HUES48 (cell line): ENCODE measurements around the gene ZNF524.

Experiments
- H3K27ac ChIP-seq: one replicate; pipeline ENCODE4 v1.7.0; 2013; ENCODE audit warnings: low read depth, low read length, inconsistent platforms
- H3K27me3 ChIP-seq: 2 replicates; pipeline ENCODE4 v1.6.1; 2013; ENCODE audit warnings: mild to moderate bottlenecking, low read length; ENCODE audit not compliant: control insufficient read depth, insufficient read depth
- H3K36me3 ChIP-seq: 2 replicates; pipeline ENCODE4 v1.6.1; 2013; ENCODE audit warnings: low read length; ENCODE audit not compliant: control insufficient read depth, insufficient read depth
- H3K4me1 ChIP-seq: 2 replicates; pipeline ENCODE4 v1.6.1; 2013; ENCODE audit warnings: mild to moderate bottlenecking, low read length; ENCODE audit not compliant: control insufficient read depth, insufficient read depth
- H3K4me3 ChIP-seq: 2 replicates; pipeline ENCODE4 v1.5.1; 2013; ENCODE audit warnings: mild to moderate bottlenecking, low read depth, low read length
- H3K9ac ChIP-seq: 2 replicates; pipeline ENCODE4 v1.6.1; 2013; ENCODE audit warnings: mild to moderate bottlenecking, low read depth, low read length, moderate library complexity
- H3K9me3 ChIP-seq: 2 replicates; pipeline ENCODE4 v1.6.1; 2013; ENCODE audit warnings: low read length; ENCODE audit not compliant: control insufficient read depth, insufficient read depth

The ZNF524 gene

DNA sequence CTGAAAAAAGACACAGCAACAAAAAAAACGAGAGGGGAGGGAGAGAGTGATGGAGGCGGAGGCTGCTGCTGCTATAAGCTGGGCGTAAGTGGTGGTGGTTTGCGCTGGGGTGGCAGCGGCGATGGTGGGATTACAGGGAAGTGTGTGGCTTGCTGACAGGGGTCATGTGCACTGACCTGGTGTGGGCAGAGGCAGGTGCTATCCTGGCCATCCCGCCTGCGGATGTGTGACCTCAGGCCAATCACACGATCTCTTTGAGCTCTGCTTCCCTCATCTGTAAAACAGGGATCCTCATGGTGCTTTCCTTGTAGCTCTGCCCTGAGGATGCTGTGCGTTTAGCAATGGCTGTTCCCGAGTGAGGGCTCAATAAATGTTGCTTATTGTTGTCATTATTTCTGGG lies 37.4 kb downstream of the ZNF524 start:
- H3K27me3 ChIP-seq = no peaks in the 10 kb centered on the region
- H3K4me1 ChIP-seq = peaks cover 9% of the 10 kb centered on the region
- H3K9ac ChIP-seq = no peak overlapping the region

GRCh38 chr19:55638864-55639359 lies 38.8 kb downstream of the ZNF524 start:
- H3K36me3 ChIP-seq = no peaks in the 10 kb centered on the region
- H3K27ac ChIP-seq = no peak overlapping the region
- no peak overlapping the region for H3K4me3 ChIP-seq
- no peaks in the 10 kb centered on the region for H3K27me3 ChIP-seq
- peaks cover 14% of the 10 kb centered on the region for H3K4me1 ChIP-seq
- no peaks in the 10 kb centered on the region for H3K9me3 ChIP-seq
- no peak overlapping the region for H3K9ac ChIP-seq

More for the DNA sequence above, 37.4 kb downstream of the ZNF524 start:
- H3K9me3 ChIP-seq = no peaks in the 10 kb centered on the region
- no peak overlapping the region for H3K27ac ChIP-seq
- H3K4me3 ChIP-seq = no peak overlapping the region
- no peaks in the 10 kb centered on the region for H3K36me3 ChIP-seq

DNA sequence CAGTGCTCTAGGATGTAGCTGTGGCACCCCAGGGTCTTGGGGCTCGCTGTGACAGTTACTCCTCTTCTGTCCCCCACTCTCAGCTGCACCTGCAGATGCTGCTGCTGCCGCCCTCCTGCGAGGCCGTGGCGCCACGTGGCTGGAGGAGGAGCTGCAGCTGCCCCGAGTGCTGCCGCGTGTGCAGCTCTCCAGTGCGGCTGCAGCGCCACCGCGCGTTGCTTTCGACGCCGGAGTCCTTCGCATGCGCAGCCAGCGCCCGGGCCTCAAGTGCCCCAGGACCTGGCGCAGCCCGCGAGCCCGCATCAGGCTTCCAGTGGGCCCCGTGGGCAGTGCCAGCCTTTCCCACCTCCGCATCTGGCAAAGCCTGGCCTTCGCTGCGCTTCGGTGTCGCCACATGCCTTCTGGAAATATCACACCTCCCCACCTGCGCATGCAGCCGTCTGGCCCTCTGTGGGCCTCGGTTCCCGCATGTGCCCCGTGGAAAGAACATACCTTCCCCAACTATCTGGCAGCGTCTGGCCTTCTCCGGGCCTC lies 40.0 kb downstream of the ZNF524 start:
- peaks cover 8% of the 10 kb centered on the region for H3K36me3 ChIP-seq
- peaks cover 14% of the 10 kb centered on the region for H3K4me1 ChIP-seq
- H3K9ac ChIP-seq = no peak overlapping the region
- no peaks in the 10 kb centered on the region for H3K27me3 ChIP-seq
- H3K4me3 ChIP-seq = peak overlapping the region; percentile 76
- H3K9me3 ChIP-seq = no peaks in the 10 kb centered on the region
- peak overlapping the region; percentile 90 for H3K27ac ChIP-seq

DNA sequence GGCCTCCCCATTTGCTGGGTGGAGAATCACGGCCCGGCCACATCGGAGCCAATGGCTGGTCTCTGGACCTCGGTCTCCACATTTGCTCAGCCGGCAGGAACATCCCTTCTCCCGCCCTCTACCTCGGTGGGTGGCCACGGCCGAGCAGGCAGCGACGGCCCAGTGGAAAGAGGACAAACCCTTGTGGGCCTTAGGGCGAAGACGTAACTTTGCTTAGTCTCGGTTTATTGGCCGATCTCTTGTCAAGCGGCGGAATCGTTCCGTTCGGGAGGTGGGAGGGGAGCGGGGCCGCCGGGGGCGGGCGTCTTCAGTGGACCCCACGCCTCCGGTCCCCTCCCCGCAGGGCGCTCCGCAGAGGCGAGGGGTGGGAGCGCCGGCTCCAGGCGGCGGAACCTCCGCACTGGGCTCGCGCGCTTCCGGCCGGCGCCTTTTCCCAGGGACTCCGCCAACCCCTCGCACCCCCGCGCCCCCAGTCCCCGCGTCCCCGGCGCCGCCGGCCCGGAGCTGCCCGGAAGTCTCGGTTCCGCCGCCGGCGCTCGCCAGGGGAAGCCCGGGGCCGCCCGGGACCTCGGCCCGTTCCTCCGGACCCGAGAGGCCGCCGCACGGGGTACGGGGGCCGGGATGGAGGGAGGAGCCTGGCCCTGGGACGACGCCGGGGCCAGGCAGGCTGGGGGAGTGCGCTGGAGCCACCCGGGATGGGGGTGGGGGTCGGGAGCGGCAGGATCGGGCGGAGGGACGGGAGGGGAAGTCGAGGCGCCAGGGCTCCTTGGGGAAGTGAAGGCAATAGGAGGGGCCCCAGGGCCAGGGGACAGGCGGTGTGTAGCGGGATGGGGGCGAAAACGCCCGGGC lies 40.7 kb downstream of the ZNF524 start, which contains the start of gene ZNF580:
Gene ZNF580 (plus strand): TSS at position 426 of the 849 bp plus-strand sequence. CDS start 1,507 bp downstream, outside the sequence.
- Histone ChIP-seq H3K27ac (peak within 1 kb of the TSS; percentile 90), H3K4me1 (peaks cover 11% of the 10 kb centered on the region), H3K36me3 (peaks cover 15% of the 10 kb centered on the region)

GRCh38 chr19:55641426-55642152 lies 41.5 kb downstream of the ZNF524 start:
- Histone ChIP-seq H3K27ac (peak overlapping the region; percentile 90), H3K36me3 (peaks cover 16% of the 10 kb centered on the region), H3K4me1 (peaks cover 8% of the 10 kb centered on the region; the same call in 1 of the 2 replicates), H3K27me3 (no peaks in the 10 kb centered on the region), H3K9ac (peak overlapping the region; percentile 79), H3K4me3 (peak overlapping the region; percentile 76), H3K9me3 (no peaks in the 10 kb centered on the region)

More for the DNA sequence above, 40.7 kb downstream of the ZNF524 start, which contains the start of gene ZNF580:
- Histone ChIP-seq H3K9me3 (no peaks in the 10 kb centered on the region), H3K9ac (peak within 1 kb of the TSS; percentile 79), H3K4me3 (peak within 1 kb of the TSS; percentile 76), H3K27me3 (no peaks in the 10 kb centered on the region)

DNA sequence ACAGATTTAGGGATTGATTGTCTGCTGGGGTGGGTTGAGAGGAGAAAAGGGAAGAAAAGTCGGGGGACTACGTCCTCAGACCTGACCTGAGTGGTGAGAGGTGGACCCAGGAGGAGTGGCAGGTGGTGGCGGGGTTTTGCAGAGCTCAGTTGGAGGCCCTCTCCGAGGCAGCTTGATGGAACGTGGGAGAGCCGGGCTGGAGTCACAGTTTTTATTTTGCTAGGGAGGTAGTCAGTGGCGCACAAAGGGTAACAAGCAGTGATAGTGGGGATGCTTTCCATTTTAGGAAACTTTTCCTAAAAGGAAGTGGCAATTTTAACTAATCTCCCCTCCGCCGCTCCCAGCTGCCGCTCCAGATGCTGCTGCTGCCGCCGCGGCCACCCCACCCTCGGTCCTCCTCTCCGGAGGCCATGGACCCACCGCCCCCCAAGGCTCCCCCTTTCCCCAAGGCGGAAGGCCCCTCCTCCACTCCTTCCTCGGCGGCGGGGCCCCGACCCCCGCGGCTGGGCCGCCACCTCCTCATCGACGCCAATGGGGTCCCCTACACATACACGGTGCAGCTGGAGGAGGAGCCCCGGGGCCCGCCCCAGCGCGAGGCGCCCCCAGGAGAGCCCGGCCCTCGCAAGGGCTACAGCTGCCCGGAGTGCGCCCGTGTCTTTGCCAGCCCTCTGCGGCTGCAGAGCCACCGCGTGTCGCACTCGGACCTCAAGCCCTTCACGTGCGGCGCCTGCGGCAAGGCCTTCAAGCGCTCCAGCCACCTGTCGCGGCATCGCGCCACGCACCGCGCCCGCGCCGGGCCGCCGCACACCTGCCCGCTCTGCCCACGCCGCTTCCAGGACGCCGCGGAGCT lies 42.3 kb downstream of the ZNF524 start:
- Histone ChIP-seq H3K9me3 (no peaks in the 10 kb centered on the region), H3K27me3 (no peaks in the 10 kb centered on the region), H3K9ac (peak overlapping the region; percentile 73), H3K4me3 (peak overlapping the region; percentile 76), H3K36me3 (peaks cover 16% of the 10 kb centered on the region), H3K27ac (peak overlapping the region; percentile 90), H3K4me1 (peaks cover 14% of the 10 kb centered on the region)

DNA sequence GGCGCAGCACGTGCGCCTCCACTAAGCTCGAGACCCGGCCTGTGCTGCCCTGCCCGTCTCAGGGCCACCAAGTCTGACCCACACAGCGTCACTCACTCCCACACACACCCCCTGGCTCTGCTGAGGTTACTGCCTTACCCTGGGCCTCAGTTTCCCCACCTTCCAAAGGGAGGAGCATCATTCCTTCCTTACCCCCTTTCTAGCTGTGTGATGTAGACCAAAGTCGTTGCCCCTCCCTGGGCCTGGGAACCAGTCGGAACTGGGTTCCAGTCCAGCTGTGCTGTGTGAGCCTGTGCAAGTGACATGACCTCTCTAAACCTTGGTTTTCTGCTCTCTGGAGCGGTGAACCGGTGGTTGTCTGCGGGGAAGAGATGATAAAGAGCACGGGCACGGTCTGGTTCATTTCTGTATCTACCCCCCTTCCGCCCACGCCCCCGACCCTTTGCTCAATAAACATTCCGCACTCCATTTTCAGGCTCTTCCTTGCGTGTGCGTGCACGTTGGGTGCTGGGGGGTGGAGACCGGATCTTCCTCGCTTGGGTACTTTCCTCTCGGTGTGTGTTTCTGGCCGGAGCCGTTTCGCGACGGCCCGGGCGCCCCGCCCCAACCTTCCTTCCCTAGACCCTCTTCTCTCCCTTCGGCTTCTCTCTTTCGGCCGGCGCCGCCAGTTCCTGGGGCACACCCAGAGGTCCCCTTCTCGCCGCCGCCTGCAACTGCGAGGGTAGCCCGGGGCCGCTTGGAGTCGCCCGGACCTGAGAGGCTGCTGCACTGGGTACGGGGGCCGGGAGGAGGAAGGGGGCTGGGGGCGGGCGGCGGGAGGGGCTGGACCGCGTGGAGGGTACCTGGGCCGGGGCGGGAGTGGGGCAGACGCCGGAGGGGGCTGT lies 43.2 kb downstream of the ZNF524 start, which contains the start of gene ZNF581:
Gene ZNF581 (plus strand): TSS at position 647 of the 884 bp plus-strand sequence. CDS start 923 bp downstream, outside the sequence.
- Histone ChIP-seq H3K27ac (peak within 1 kb of the TSS; percentile 72), H3K27me3 (no peaks in the 10 kb centered on the region), H3K4me1 (peaks cover 16% of the 10 kb centered on the region), H3K9me3 (no peaks in the 10 kb centered on the region), H3K36me3 (peaks cover 16% of the 10 kb centered on the region), H3K9ac (peak within 1 kb of the TSS; percentile 73), H3K4me3 (peak within 1 kb of the TSS; percentile 76)

GRCh38 chr19:55643887-55644176 lies 43.7 kb downstream of the ZNF524 start:
- H3K36me3 ChIP-seq = peaks cover 16% of the 10 kb centered on the region
- no peaks in the 10 kb centered on the region for H3K9me3 ChIP-seq
- peaks cover 16% of the 10 kb centered on the region for H3K4me1 ChIP-seq
- H3K4me3 ChIP-seq = peak overlapping the region; percentile 76
- H3K27ac ChIP-seq = peak overlapping the region; percentile 72
- peak overlapping the region; percentile 73 for H3K9ac ChIP-seq
- H3K27me3 ChIP-seq = no peaks in the 10 kb centered on the region

DNA sequence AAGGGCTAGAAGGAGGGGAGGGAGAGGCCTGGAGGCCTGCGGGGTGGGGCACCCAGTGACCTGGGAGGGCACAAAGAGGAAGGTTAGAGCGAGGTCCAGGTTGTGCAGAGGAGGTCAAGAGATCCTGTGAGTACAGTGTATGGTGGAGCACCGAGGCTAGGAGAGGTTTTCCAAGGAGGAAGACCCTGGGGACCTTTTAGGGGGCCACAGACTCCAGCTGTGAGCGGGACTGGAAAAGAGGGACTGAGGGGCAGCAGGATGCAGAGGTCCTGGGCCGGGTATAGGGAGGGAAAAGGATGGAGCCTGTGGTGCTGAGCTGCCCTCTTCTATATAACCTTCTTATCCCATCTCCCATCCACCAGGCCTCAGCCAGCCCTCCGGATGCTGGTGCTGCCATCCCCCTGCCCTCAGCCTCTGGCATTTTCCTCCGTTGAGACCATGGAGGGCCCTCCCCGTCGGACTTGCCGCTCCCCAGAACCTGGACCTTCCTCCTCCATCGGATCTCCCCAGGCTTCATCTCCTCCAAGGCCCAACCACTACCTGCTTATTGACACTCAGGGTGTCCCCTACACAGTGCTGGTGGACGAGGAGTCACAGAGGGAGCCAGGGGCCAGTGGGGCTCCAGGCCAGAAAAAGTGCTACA lies 44.2 kb downstream of the ZNF524 start:
- Histone ChIP-seq H3K27ac (peak overlapping the region; percentile 72), H3K4me3 (peak overlapping the region; percentile 76), H3K36me3 (peaks cover 16% of the 10 kb centered on the region), H3K4me1 (peaks cover 16% of the 10 kb centered on the region), H3K9me3 (no peaks in the 10 kb centered on the region), H3K9ac (peak overlapping the region; percentile 73), H3K27me3 (no peaks in the 10 kb centered on the region)
